HT-29 (cell line): Measurements from ENCODE around the gene C1orf185. TPM values are rescaled to one million over a fixed set of nuclear protein-coding genes. Genes with fewer than 3 reads are reported as not detected.

Experiments
- small RNA-seq: library from RNA; depleted of rRNA; stranded (forward); fragments of <200 nt; gene quantifications from one replicate; pipeline ENCODE3, GENCODE V24; 2014
- total RNA-seq: library from RNA; depleted of rRNA; stranded (reverse); fragments of >200 nt; shearing (Covaris generic); gene quantifications from 2 replicates; pipeline ENCODE4 v1.2.3, GENCODE V29; 2014; rRNA removed

The C1orf185 gene
- total RNA-seq, 1 experiment from 2014 or later: not detected

Small RNA genes within 50 kb of the gene (small RNA-seq; reads per million reads assigned to genes)
- not detected for gene MIR4421
- not detected for gene MIR6500
- not detected for gene RF00019

Other genes starting within 250 kb of the C1orf185 start
- 25.9 and 28.5 TPM in 2 replicates for gene FAF1, start 142.0 kb upstream of the C1orf185 start, total RNA-seq
- gene CDKN2C, start 132.0 kb upstream of the C1orf185 start, total RNA-seq: 11.1 and 14.5 TPM in 2 replicates
- gene RNF11, start 134.0 kb downstream of the C1orf185 start, total RNA-seq: 40.2 and 55.8 TPM in 2 replicates
- gene TTC39A, start 228.3 kb downstream of the C1orf185 start, total RNA-seq: 26.3 and 36.3 TPM in 2 replicates